H1 (cell line): ENCODE results near the gene GALNT12. TPM values are rescaled to one million over a fixed set of nuclear protein-coding genes. Genes with fewer than 3 reads are reported as not detected.

ENCODE experiments used
- CTCF ChIA-PET: fragments of 300-600 bp; sonication (Branson Sonifier 250); formaldehyde crosslinking; loops from one replicate; lab custom pipeline; 2021; ENCODE audit not compliant: partially characterized antibody; lab: Charles Lee
- POLR2A ChIA-PET: fragments of 300-600 bp; sonication (Branson Sonifier 250); formaldehyde crosslinking; loops from one replicate; lab custom pipeline; 2021; ENCODE audit warnings: inconsistent platforms; ENCODE audit not compliant: partially characterized antibody; lab: Charles Lee
- DNase-seq, 2 experiments: peaks; one replicate each; pipeline versions ENCODE4 v3.0.0 to v3.0.0-alpha.2; 2010 to 2022; ENCODE audit warnings: low spot score in 2 of 2, low read depth in 1 of 2, mixed read lengths in 1 of 2
- FAIRE-seq: peaks from 2 replicates; lab custom pipeline; 2011; peaks lifted over from hg19 to GRCh38; lab: Jason Lieb, UNC
- H2AFZ ChIP-seq: 2 replicates; pipeline ENCODE4 v1.8.1; 2012; ENCODE audit warnings: low read length, inconsistent platforms
- H2AK5ac ChIP-seq: 2 replicates; pipeline ENCODE4 v1.6.1; 2013; ENCODE audit warnings: low read depth, low read length
- H2BK120ac ChIP-seq: replicated peaks from 2 replicates; pipeline ENCODE3; 2013; ENCODE audit warnings: low read depth, low read length, inconsistent platforms
- H2BK12ac ChIP-seq: 2 replicates; pipeline ENCODE4 v1.6.1; 2013; ENCODE audit warnings: low read depth, low read length
- H2BK15ac ChIP-seq: 2 replicates; pipeline ENCODE4 v1.6.1; 2013; ENCODE audit warnings: low read length
- H2BK20ac ChIP-seq: 2 replicates; pipeline ENCODE4 v1.6.1; 2013; ENCODE audit warnings: low read length
- H2BK5ac ChIP-seq: 2 replicates; pipeline ENCODE4 v1.6.1; 2013; ENCODE audit warnings: low read depth, low read length
- H3K14ac ChIP-seq: 2 replicates; pipeline ENCODE4 v1.6.1; 2013; ENCODE audit warnings: inconsistent platforms; ENCODE audit not compliant: insufficient read length
- H3K18ac ChIP-seq: 2 replicates; pipeline ENCODE4 v1.6.1; 2013; ENCODE audit warnings: low read length; ENCODE audit errors: extremely low read depth
- H3K23ac ChIP-seq: 2 replicates; pipeline ENCODE4 v1.6.1; 2013; ENCODE audit warnings: inconsistent platforms; ENCODE audit not compliant: insufficient read length
- H3K23me2 ChIP-seq: 2 replicates; pipeline ENCODE4 v1.6.1; 2013; ENCODE audit warnings: low read depth, low read length
- H3K27ac ChIP-seq: 2 replicates; pipeline ENCODE4 v1.6.1; 2011; ENCODE audit warnings: low read depth, low read length, inconsistent platforms
- H3K27me3 ChIP-seq, 4 experiments: replicated peaks in 1 of 4; 1 replicate in 1 of 4; 2 replicates in 3 of 4; pipeline versions ENCODE4 v1.6.1 to v1.8.1; 2011 to 2013; ENCODE audit warnings: low read length in 3 of 4, mild to moderate bottlenecking in 3 of 4, inconsistent platforms in 2 of 4, mixed read lengths in 2 of 4, moderate library complexity in 1 of 4; ENCODE audit not compliant: control insufficient read depth in 3 of 4, insufficient read depth in 3 of 4; ENCODE audit errors: extremely low read depth in 1 of 4
- H3K36me3 ChIP-seq, 4 experiments: 2 replicates each; pipeline versions ENCODE4 v1.6.1 to v1.8.1; 2011 to 2013; ENCODE audit warnings: mild to moderate bottlenecking in 4 of 4, low read length in 3 of 4, moderate library complexity in 2 of 4, control low read depth in 1 of 4, inconsistent platforms in 1 of 4; ENCODE audit not compliant: insufficient read depth in 4 of 4, control insufficient read depth in 2 of 4
- H3K4ac ChIP-seq: replicated peaks from 2 replicates; pipeline ENCODE3; 2013; ENCODE audit warnings: low read length, low read depth, mixed read lengths, inconsistent platforms; ENCODE audit not compliant: insufficient read length
- H3K4me1 ChIP-seq, 4 experiments: replicated peaks in 1 of 4; 1 replicate in 1 of 4; 2 replicates in 3 of 4; pipeline versions ENCODE4 v1.6.1 to v1.8.1; 2011 to 2013; ENCODE audit warnings: low read length in 3 of 4, inconsistent platforms in 2 of 4, mixed read lengths in 1 of 4; ENCODE audit not compliant: insufficient read depth in 4 of 4, control insufficient read depth in 3 of 4
- H3K4me2 ChIP-seq, 2 experiments: 2 replicates each; pipeline versions ENCODE4 v1.6.1 to v1.8.1; 2011 to 2013; ENCODE audit warnings: low read depth in 2 of 2, low read length in 2 of 2, control low read depth in 1 of 2, inconsistent platforms in 1 of 2, mild to moderate bottlenecking in 1 of 2; ENCODE audit not compliant: insufficient read depth in 1 of 2
- H3K4me3 ChIP-seq, 4 experiments: fragments of 200-600, 300-600 bp in 1 of 4; sonication (generic), shearing (Covaris generic), sonication (Bioruptor Twin) in 1 of 4; 2 replicates each; pipeline versions ENCODE4 v1.5.1 to v1.8.1; 2011 to 2016; ENCODE audit warnings: low read length in 4 of 4, low read depth in 3 of 4, control low read depth in 2 of 4, inconsistent platforms in 2 of 4, mild to moderate bottlenecking in 2 of 4, mixed read lengths in 1 of 4, moderate library complexity in 1 of 4; ENCODE audit not compliant: insufficient read depth in 2 of 4; ENCODE audit errors: extremely low read depth in 1 of 4
- H3K56ac ChIP-seq: replicated peaks from 2 replicates; pipeline ENCODE3; 2013; ENCODE audit warnings: low read depth, mild to moderate bottlenecking, mixed read lengths, low read length, inconsistent platforms; ENCODE audit not compliant: insufficient read length
- H3K79me1 ChIP-seq: 2 replicates; pipeline ENCODE4 v1.6.1; 2013; ENCODE audit warnings: low read depth, low read length, control low read depth
- H3K79me2 ChIP-seq, 2 experiments: 2 replicates each; pipeline versions ENCODE4 v1.6.1 to v1.8.1; 2012 to 2013; ENCODE audit warnings: low read length in 2 of 2, mild to moderate bottlenecking in 2 of 2, inconsistent platforms in 1 of 2; ENCODE audit not compliant: insufficient read depth in 2 of 2, control insufficient read depth in 1 of 2
- H3K9ac ChIP-seq, 4 experiments: replicated peaks in 1 of 4; 1 replicate in 1 of 4; 2 replicates in 3 of 4; pipeline versions ENCODE4 v1.6.1 to v1.8.1; 2011 to 2013; ENCODE audit warnings: low read depth in 3 of 4, low read length in 3 of 4, control low read depth in 2 of 4, mild to moderate bottlenecking in 2 of 4, moderate library complexity in 2 of 4, inconsistent platforms in 1 of 4; ENCODE audit errors: extremely low read depth in 1 of 4
- H3K9me3 ChIP-seq, 2 experiments: 2 replicates each; pipeline versions ENCODE4 v1.6.1 to v1.8.1; 2012 to 2013; ENCODE audit warnings: mild to moderate bottlenecking in 2 of 2, moderate library complexity in 2 of 2, control low read depth in 1 of 2, inconsistent platforms in 1 of 2, low read depth in 1 of 2, low read length in 1 of 2, mixed read lengths in 1 of 2; ENCODE audit not compliant: insufficient read depth in 2 of 2
- H4K20me1 ChIP-seq, 2 experiments: replicated peaks in 1 of 2; 2 replicates each; pipeline versions ENCODE3 to v1.8.1; 2011 to 2013; ENCODE audit warnings: inconsistent platforms in 2 of 2, low read length in 2 of 2, mild to moderate bottlenecking in 1 of 2; ENCODE audit not compliant: insufficient read depth in 2 of 2, control insufficient read depth in 1 of 2
- H4K5ac ChIP-seq: 2 replicates; pipeline ENCODE4 v1.6.1; 2013; ENCODE audit warnings: low read length, low read depth, mixed read lengths, inconsistent platforms; ENCODE audit not compliant: insufficient read length
- H4K8ac ChIP-seq: 2 replicates; pipeline ENCODE4 v1.8.0; 2013; ENCODE audit warnings: mild to moderate bottlenecking, moderate library complexity, low read length, inconsistent platforms; ENCODE audit not compliant: insufficient read depth; ENCODE audit errors: extremely low read depth
- H4K91ac ChIP-seq: replicated peaks from 2 replicates; pipeline ENCODE3; 2013; ENCODE audit warnings: low read length, mixed read lengths, inconsistent platforms; ENCODE audit not compliant: insufficient read length
- SIRT6 ChIP-seq: IDR thresholded peaks from one replicate; pipeline ENCODE4 v1.7.1; 2012; ENCODE audit warnings: low read length, inconsistent platforms
- SIX5 ChIP-seq: IDR thresholded peaks from 2 replicates; pipeline ENCODE4 v1.6.1; 2011; ENCODE audit warnings: mild to moderate bottlenecking, low read depth, low read length
- ZNF274 ChIP-seq: IDR thresholded peaks from 2 replicates; pipeline ENCODE4 v1.7.0; 2012; ENCODE audit warnings: low read length, borderline replicate concordance; ENCODE audit errors: extremely low read depth
- WGBS, 2 experiments: shearing (Covaris generic) in 1 of 2; methylation state at CpG; one replicate each; pipeline versions ENCODE4 v1.1.6 to v1.1.7; 2013 to 2015; ENCODE audit warnings: low lambda C conversion rate in 2 of 2, mixed read lengths in 2 of 2, inconsistent platforms in 1 of 2, low coverage in 1 of 2, missing lambda C conversion rate in 1 of 2; ENCODE audit not compliant: insufficient replicate concordance in 2 of 2, insufficient coverage in 1 of 2, insufficient read length in 1 of 2; ENCODE audit errors: extremely low coverage in 1 of 2, missing lambda C conversion rate in 1 of 2; 5-methylcytosine and 5-hydroxymethylcytosine counted together
- polyA plus RNA-seq, 7 experiments: library from polyadenylated mRNA; depleted of rRNA in 3 of 7; stranded (reverse) in 5 of 7; unstranded in 2 of 7; fragments of >200 nt in 5 of 7; fragments of 200-250 nt in 2 of 7; gene quantifications; 1 replicate in 5 of 7; 2 replicates in 1 of 7; 4 replicates in 1 of 7; pipeline versions ENCODE4 v1.2.1 to v1.2.3, GENCODE V29; 2011 to 2013; ENCODE audit warnings: missing spikeins in 2 of 7, mixed read lengths in 2 of 7
- total RNA-seq: library from RNA; stranded (reverse); fragmentation: NEBNext Ultra II Directional; extraction: Animal tissue kit (Norgen Biotek cat#: 25700); gene quantifications from 2 replicates; pipeline ENCODE4 v1.2.1, GENCODE V29; 2021

The GALNT12 gene
- total and polyA plus RNA-seq, 2 of the 8 experiments (the other 6 are each of a cell fraction or from before 2014, with no cell fraction given): 16.2 to 19.6 TPM

DNA sequence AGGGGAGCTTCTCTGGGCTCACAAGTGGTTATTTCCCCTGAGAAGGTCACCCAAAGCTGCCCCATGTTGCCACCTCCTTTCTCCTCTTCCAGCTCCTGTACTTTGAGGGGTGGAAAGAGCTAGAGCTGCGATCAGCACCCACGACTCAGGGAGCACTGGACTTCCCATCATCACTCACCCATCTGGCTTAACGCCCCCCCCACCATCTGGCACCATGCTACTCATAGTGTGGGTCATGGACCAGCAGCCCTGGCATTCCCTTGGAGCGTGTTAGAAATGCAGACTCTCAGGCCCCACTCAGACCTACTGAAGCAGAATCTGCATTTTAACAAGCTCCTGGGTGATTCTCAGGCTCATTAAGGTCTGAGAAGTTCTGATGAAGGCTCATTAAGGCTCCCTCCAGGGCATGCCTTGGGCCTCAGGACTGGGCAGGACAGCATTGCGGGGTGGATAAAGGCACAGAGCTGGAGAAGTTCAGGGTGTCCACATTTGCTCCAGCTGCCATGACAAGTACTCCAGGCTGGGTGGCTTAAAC is 67.3 kb downstream of the GALNT12 start:
- no peaks in the 10 kb centered on the region for H3K23me2 ChIP-seq
- ChIA-PET POLR2A (no interaction called here), CTCF (interaction anchor here (0.6 to 1.0 kb wide), 3 partner anchors 32 to 134 kb away, joined by 3 read pairs; no protein-coding TSS in a partner anchor)
- TF ChIP-seq ZNF274: no peak
- TF ChIP-seq SIRT6: no peak
- no peak for TF ChIP-seq SIX5
- H2BK5ac ChIP-seq: no peak overlapping the region
- no peak overlapping the region for H2AFZ ChIP-seq
- H2BK15ac ChIP-seq: no peak overlapping the region
- H4K5ac ChIP-seq: no peak overlapping the region
- H3K4me3 ChIP-seq: no peak overlapping the region
- 0 out of 4 replicates have a peak, but pooled peaks cover 0 to 3% of the 10 kb centered on the region in 2 experiments for H3K9me3 ChIP-seq
- H3K4ac ChIP-seq: no peak overlapping the region
- no peaks in the 10 kb centered on the region for H4K20me1 ChIP-seq
- H3K14ac ChIP-seq: no peak overlapping the region
- no peak overlapping the region for H3K4me2 ChIP-seq
- no peaks in the 10 kb centered on the region for H3K79me2 ChIP-seq
- H3K27ac ChIP-seq: no peak overlapping the region
- WGBS, 2 experiments: 93% methylated on average over 3 of the region's 5 CpGs; no CpG with 5 or more reads in 1 of the 2 experiments
- H2AK5ac ChIP-seq: no peak overlapping the region
- no peaks in the 10 kb centered on the region for H3K36me3 ChIP-seq
- no peaks in the 10 kb centered on the region for H3K27me3 ChIP-seq
- H3K79me1 ChIP-seq: no peaks in the 10 kb centered on the region
- H2BK120ac ChIP-seq: no peak overlapping the region
- no peak overlapping the region for H3K18ac ChIP-seq
- H3K23ac ChIP-seq: no peak overlapping the region
- H3K9ac ChIP-seq: no peak overlapping the region
- FAIRE-seq: no peak
- no peaks in the 10 kb centered on the region for H3K4me1 ChIP-seq
- no peak overlapping the region for H4K91ac ChIP-seq
- DNase-seq: no peak
- no peak overlapping the region for H2BK20ac ChIP-seq
- no peak overlapping the region for H3K56ac ChIP-seq
- H2BK12ac ChIP-seq: no peak overlapping the region
- H4K8ac ChIP-seq: no peak overlapping the region
